Spleen (tissue), 7 donors: ENCODE data around the gene CYP4F22.

Experiments
- POLR2A ChIP-seq, 3 donors: fragments of 450-650 bp; IDR thresholded peaks; one replicate each; pipeline ENCODE4 v1.5.1; 2017; ENCODE audit warnings: antibody characterized with exemption in 3 of 3, mild to moderate bottlenecking in 1 of 3
- POLR2AphosphoS5 ChIP-seq, 3 donors: sonication (generic); formaldehyde crosslinking; IDR thresholded peaks; one replicate each; pipeline ENCODE4 v1.5.1; 2017; ENCODE audit warnings: antibody characterized with exemption in 3 of 3
- TF ChIP-seq, protein P1 (sequence below), 11 experiments: fragments of 200-600 bp in 7 of 11; fragments of 450-650 bp in 4 of 11; sonication (generic) in 4 of 11; IDR thresholded peaks in 8 of 11; conservative IDR thresholded peaks in 3 of 11; 1 replicate in 7 of 11; 2 replicates in 4 of 11; pipeline versions ENCODE4 v1.4.0 to v1.8.0; 2016 to 2021; ENCODE audit warnings: antibody characterized with exemption in 11 of 11, inconsistent platforms in 4 of 11, mild to moderate bottlenecking in 1 of 11
- donor health status: DM: no; HTN: no; CAD: no; lungs with moderate emphysema.
- donor health status: DM: no; HTN: no; CAD: no.
- donor health status: DM: no; HTN: no; CAD: no.

- TF ChIP-seq, protein P1, sequence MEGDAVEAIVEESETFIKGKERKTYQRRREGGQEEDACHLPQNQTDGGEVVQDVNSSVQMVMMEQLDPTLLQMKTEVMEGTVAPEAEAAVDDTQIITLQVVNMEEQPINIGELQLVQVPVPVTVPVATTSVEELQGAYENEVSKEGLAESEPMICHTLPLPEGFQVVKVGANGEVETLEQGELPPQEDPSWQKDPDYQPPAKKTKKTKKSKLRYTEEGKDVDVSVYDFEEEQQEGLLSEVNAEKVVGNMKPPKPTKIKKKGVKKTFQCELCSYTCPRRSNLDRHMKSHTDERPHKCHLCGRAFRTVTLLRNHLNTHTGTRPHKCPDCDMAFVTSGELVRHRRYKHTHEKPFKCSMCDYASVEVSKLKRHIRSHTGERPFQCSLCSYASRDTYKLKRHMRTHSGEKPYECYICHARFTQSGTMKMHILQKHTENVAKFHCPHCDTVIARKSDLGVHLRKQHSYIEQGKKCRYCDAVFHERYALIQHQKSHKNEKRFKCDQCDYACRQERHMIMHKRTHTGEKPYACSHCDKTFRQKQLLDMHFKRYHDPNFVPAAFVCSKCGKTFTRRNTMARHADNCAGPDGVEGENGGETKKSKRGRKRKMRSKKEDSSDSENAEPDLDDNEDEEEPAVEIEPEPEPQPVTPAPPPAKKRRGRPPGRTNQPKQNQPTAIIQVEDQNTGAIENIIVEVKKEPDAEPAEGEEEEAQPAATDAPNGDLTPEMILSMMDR (IDR thresholded peaks at IDR 0.05 in 8 of 11, conservative IDR thresholded peaks at IDR 0.05 in 3 of 11), result no peak
- TF ChIP-seq POLR2A (IDR thresholded peaks at IDR 0.05) (no peak), POLR2AphosphoS5 (IDR thresholded peaks at IDR 0.05) (no peak)
These were observed 36.6 kb downstream of the CYP4F22 start for GRCh38 chr19:15544970-15545369.
